Gastroesophageal sphincter (tissue), 4 donors: Measurements from ENCODE around the gene RGS12. TPM values are rescaled to one million over a fixed set of nuclear protein-coding genes. Genes with fewer than 3 reads are reported as not detected.

Experiments used
- ATAC-seq: fragments of 150-250 bp; one replicate; pipeline ENCODE4 v1.9.1; 2016; ENCODE audit warnings: mild to moderate bottlenecking, moderate library complexity
- H3K27ac ChIP-seq, 4 donors: fragments of 200-600 bp; sonication (generic) in 3 of 4; 1 replicate in 3 of 4; 2 replicates in 1 of 4; pipeline ENCODE4 v1.5.1; 2016 to 2019
- H3K27me3 ChIP-seq: fragments of 200-600 bp; sonication (generic); one replicate; pipeline ENCODE4 v1.5.1; 2019
- H3K36me3 ChIP-seq, 2 donors: fragments of 200-600 bp; sonication (generic); one replicate each; pipeline ENCODE4 v1.5.1; 2019; ENCODE audit warnings: control low read depth in 1 of 2
- H3K4me1 ChIP-seq, 3 donors: fragments of 200-600 bp; sonication (generic); 1 replicate in 2 of 3; 2 replicates in 1 of 3; pipeline ENCODE4 v1.5.1; 2016 to 2019; ENCODE audit warnings: control low read depth in 2 of 3
- H3K4me3 ChIP-seq, 2 donors: fragments of 200-600 bp; sonication (generic); one replicate each; pipeline ENCODE4 v1.5.1; 2019; ENCODE audit warnings: mild to moderate bottlenecking in 1 of 2, moderate library complexity in 1 of 2
- H3K9me3 ChIP-seq, 3 donors: fragments of 200-600 bp; sonication (generic); one replicate each; pipeline ENCODE4 v1.5.1; 2017 to 2019; ENCODE audit warnings: control low read depth in 2 of 3
- CTCF ChIP-seq, 4 experiments: fragments of 200-600 bp in 2 of 4; fragments of 450-650 bp in 2 of 4; sonication (generic) in 1 of 4; IDR thresholded peaks; one replicate each; pipeline ENCODE4 v1.5.1; 2017 to 2019; ENCODE audit warnings: antibody characterized with exemption in 4 of 4, mild to moderate bottlenecking in 2 of 4, moderate library complexity in 2 of 4
- EP300 ChIP-seq: sonication (generic); formaldehyde crosslinking; IDR thresholded peaks from one replicate; pipeline ENCODE4 v1.6.1; 2017; ENCODE audit warnings: antibody characterized with exemption, mild to moderate bottlenecking
- POLR2A ChIP-seq, 2 donors: fragments of 450-650 bp; IDR thresholded peaks; one replicate each; pipeline ENCODE4 v1.6.1; 2017; ENCODE audit warnings: antibody characterized with exemption in 2 of 2, mild to moderate bottlenecking in 2 of 2, moderate library complexity in 1 of 2
- POLR2AphosphoS5 ChIP-seq: sonication (generic); formaldehyde crosslinking; IDR thresholded peaks from one replicate; pipeline ENCODE4 v1.6.1; 2017; ENCODE audit warnings: antibody characterized with exemption
- WGBS, 2 donors: methylation state at CpG; one replicate each; pipeline ENCODE4 v1.1.5; 2018; ENCODE audit warnings: low coverage in 1 of 2; 5-methylcytosine and 5-hydroxymethylcytosine counted together
- total RNA-seq, 4 donors: library from RNA; depleted of rRNA; stranded (reverse); fragments of >200 nt; gene quantifications; one replicate each; pipeline ENCODE4 v1.1.0, GENCODE V29; 2016

The RGS12 gene
- total RNA-seq, 4 donors from 2014 or later, result 24.1 to 32.7 (median 29.1) TPM

GRCh38 chr4:3305610-3306371, 13.0 kb downstream of the RGS12 start:
- 43 to 57% methylated on average over 1 to 7 of the region's 9 CpGs for WGBS, 2 donors
- no peak overlapping the region for H3K4me3 ChIP-seq
- no peaks in the 10 kb centered on the region for H3K36me3 ChIP-seq
- H3K27me3 ChIP-seq, result no peaks in the 10 kb centered on the region
- ATAC-seq, result peak; percentile 28
- no peaks in the 10 kb centered on the region for H3K9me3 ChIP-seq
- peaks cover 0 to 72% (median 22%) of the 10 kb centered on the region in 3 donors for H3K4me1 ChIP-seq
- TF ChIP-seq EP300 (no peak), POLR2A (IDR thresholded peaks at IDR 0.05) (no peak), CTCF (IDR thresholded peaks at IDR 0.05) (no peak), POLR2AphosphoS5 (peak; percentile 57)
- no peak overlapping the region for H3K27ac ChIP-seq

GRCh38 chr4:3306450-3306849, 13.6 kb downstream of the RGS12 start:
- TF ChIP-seq CTCF (IDR thresholded peaks at IDR 0.05) (no peak), POLR2AphosphoS5 (no peak), EP300 (no peak), POLR2A (IDR thresholded peaks at IDR 0.05) (no peak)
- Histone ChIP-seq H3K27ac (no peak overlapping the region), H3K27me3 (no peaks in the 10 kb centered on the region), H3K9me3 (no peaks in the 10 kb centered on the region), H3K36me3 (no peaks in the 10 kb centered on the region), H3K4me3 (no peak overlapping the region), H3K4me1 (peaks cover 0 to 65% (median 22%) of the 10 kb centered on the region in 3 donors)
- 73 to 96% methylated on average over 2 to 3 of the region's 8 CpGs for WGBS, 2 donors
- ATAC-seq, result no peak

GRCh38 chr4:3307060-3307459, 14.2 kb downstream of the RGS12 start:
- H3K4me1 ChIP-seq, result peaks cover 0 to 59% (median 22%) of the 10 kb centered on the region in 3 donors
- H3K36me3 ChIP-seq, result no peaks in the 10 kb centered on the region
- ATAC-seq, result no peak
- no peaks in the 10 kb centered on the region for H3K27me3 ChIP-seq
- H3K27ac ChIP-seq, result no peak overlapping the region
- WGBS, 2 donors, result 90 to 100% methylated on average over 1 to 20 of the region's 20 CpGs
- no peak overlapping the region for H3K4me3 ChIP-seq
- no peaks in the 10 kb centered on the region for H3K9me3 ChIP-seq
- TF ChIP-seq POLR2AphosphoS5 (no peak), CTCF (IDR thresholded peaks at IDR 0.05) (no peak), EP300 (no peak), POLR2A (IDR thresholded peaks at IDR 0.05) (no peak)

GRCh38 chr4:3307486-3307885, 14.7 kb downstream of the RGS12 start:
- H3K4me3 ChIP-seq, result no peak overlapping the region
- no peaks in the 10 kb centered on the region for H3K9me3 ChIP-seq
- TF ChIP-seq CTCF (IDR thresholded peaks at IDR 0.05), result no peak
- no peak for TF ChIP-seq POLR2A (IDR thresholded peaks at IDR 0.05)
- TF ChIP-seq POLR2AphosphoS5, result no peak
- no peak for TF ChIP-seq EP300
- H3K36me3 ChIP-seq, result no peaks in the 10 kb centered on the region
- no peak for ATAC-seq
- no peaks in the 10 kb centered on the region for H3K27me3 ChIP-seq
- peaks cover 0 to 55% (median 22%) of the 10 kb centered on the region in 3 donors for H3K4me1 ChIP-seq
- 88% methylated on average over 9 of the region's 12 CpGs; no CpG with 5 or more reads in 1 of the 2 donors for WGBS, 2 donors
- H3K27ac ChIP-seq, result no peak overlapping the region
